Body of pancreas (tissue), 4 donors: Measurements from ENCODE around the gene CTDSPL.

ENCODE experiments used
- CTCF ChIP-seq, 7 experiments: fragments of 450-650 bp in 4 of 7; fragments of 200-600 bp in 3 of 7; sonication (generic) in 3 of 7; IDR thresholded peaks; one replicate each; pipeline ENCODE4 v1.5.1; 2016 to 2019; ENCODE audit warnings: antibody characterized with exemption in 7 of 7
- POLR2A ChIP-seq, 3 donors: fragments of 450-650 bp; IDR thresholded peaks; one replicate each; pipeline ENCODE4 v1.6.1; 2016; ENCODE audit warnings: antibody characterized with exemption in 3 of 3, mild to moderate bottlenecking in 2 of 3

GRCh38 chr3:37968813-37969595 is 107.3 kb downstream of the CTDSPL start:
- TF ChIP-seq CTCF (IDR thresholded peaks at IDR 0.05), result no peak
- no peak for TF ChIP-seq POLR2A (IDR thresholded peaks at IDR 0.05)
